Heart left ventricle (tissue), 16 donors: ENCODE data around the gene NEDD4L. TPM values are rescaled to one million over a fixed set of nuclear protein-coding genes. Genes with fewer than 3 reads are reported as not detected.

Experiments used
- ATAC-seq, 4 donors: fragments of 200-7000 bp; cut with Tn5 transposase; one replicate each; pipeline ENCODE4 v1.9.1; 2020 to 2022; ENCODE audit warnings: moderate library complexity in 4 of 4, mild to moderate bottlenecking in 3 of 4, moderate number of reproducible peaks in 1 of 4
- DNase-seq, 5 donors: peaks; one replicate each; pipeline ENCODE4 v3.0.0-alpha.2; 2020
- H3K27ac ChIP-seq, 12 donors: fragments of 200-600 bp; sonication (generic) in 4 of 12; one replicate each; pipeline versions ENCODE4 v1.5.0 to v1.8.0; 2016 to 2022; ENCODE audit warnings: mild to moderate bottlenecking in 2 of 12
- H3K27me3 ChIP-seq, 9 donors: fragments of 200-600 bp; sonication (generic) in 2 of 9; one replicate each; pipeline versions ENCODE4 v1.5.1 to v1.8.0; 2016 to 2022; ENCODE audit warnings: mild to moderate bottlenecking in 3 of 9
- H3K36me3 ChIP-seq, 9 donors: fragments of 200-600 bp; sonication (generic) in 2 of 9; one replicate each; pipeline versions ENCODE4 v1.5.0 to v1.8.0; 2018 to 2022; ENCODE audit warnings: mild to moderate bottlenecking in 2 of 9
- H3K4me1 ChIP-seq, 12 donors: fragments of 200-600 bp; sonication (generic) in 4 of 12; one replicate each; pipeline versions ENCODE4 v1.5.0 to v1.8.0; 2016 to 2022; ENCODE audit warnings: mild to moderate bottlenecking in 3 of 12
- H3K4me3 ChIP-seq, 12 donors: fragments of 200-600 bp; sonication (generic) in 4 of 12; one replicate each; pipeline versions ENCODE4 v1.5.0 to v1.8.0; 2017 to 2022; ENCODE audit warnings: mild to moderate bottlenecking in 9 of 12, moderate library complexity in 4 of 12
- H3K9me3 ChIP-seq, 12 donors: fragments of 200-600 bp; sonication (generic) in 4 of 12; one replicate each; pipeline versions ENCODE4 v1.5.0 to v1.8.0; 2016 to 2022; ENCODE audit warnings: mild to moderate bottlenecking in 1 of 12
- CTCF ChIP-seq, 12 donors: fragments of 200-600 bp; sonication (generic) in 4 of 12; IDR thresholded peaks; one replicate each; pipeline versions ENCODE4 v1.5.0 to v1.8.0; 2018 to 2022; ENCODE audit warnings: antibody characterized with exemption in 12 of 12, mild to moderate bottlenecking in 5 of 12
- POLR2A ChIP-seq, 2 donors: fragments of 450-650 bp; IDR thresholded peaks; one replicate each; pipeline ENCODE4 v1.6.1; 2017; ENCODE audit warnings: antibody characterized with exemption in 2 of 2, mild to moderate bottlenecking in 2 of 2, moderate library complexity in 2 of 2
- WGBS, 4 donors: extraction: QIAGEN DNeasy Blood & Tissue Kit in 2 of 4; methylation state at CpG; one replicate each; pipeline versions ENCODE4 v1.1.5 to v1.1.7; 2013 to 2018; 5-methylcytosine and 5-hydroxymethylcytosine counted together
- intact Hi-C, 10 donors: fragments of 100-400 bp; cut with DNase I; formaldehyde crosslinking; loops; one replicate each; pipeline versions ENCODE4 v1.11.1 to v1.14.2; 2022
- polyA plus RNA-seq, 2 donors: library from polyadenylated mRNA; stranded (reverse); fragments of 200-250 nt; gene quantifications; one replicate each; pipeline ENCODE4 v1.2.3, GENCODE V29; 2013
- total RNA-seq, 9 donors: library from RNA; depleted of rRNA in 2 of 9; stranded (reverse); fragments of >200 nt in 2 of 9; fragmentation: NEBNext Ultra II Directional in 3 of 9; extraction: Animal tissue kit (Norgen Biotek cat#: 25700) in 3 of 9; gene quantifications; one replicate each; pipeline versions ENCODE4 v1.1.0 to v1.2.4, GENCODE V29; 2016 to 2023
- donor health status: ischemic (EF 13 %, LVEDD 7.1; RV severe dilation, severe dysfunction).
- donor health status: healthy with polysubstance abuse.
- donor health status: DM: no; HTN: yes; CAD: no.
- donor health status: DM: no; HTN: no; CAD: no.
- donor health status: ischemic (EF 25% LVEDD 6.9; RV normal size, moderate dysfunction).
- donor health status: ischemic (EF 25% LVEDD 5.7; RV mildly dilated, moderate dysfunction).
- donor health status: healthy.
- donor health status: DM: yes; HTN: yes; CAD: no.
- donor health status: ischemic (EF 35%, LVEDD 5.7; RV mildly dilated, moderate dysfunction).
- donor health status: nonischemic (EF 11% LVEDD 7.7; RV severe dilation, severe dysfunction).
- donor health status: DM: yes; HTN: yes; CAD: no.
- donor health status: PGD.
- donor health status: ischemic (EF 29% LVEDD 5.4; RV normal size, mild dysfunction).
- donor health status: nonischemic (EF 23%, LVEDD 6.1; RV moderate dilation, normal function).

NEDD4L gene
- total and polyA plus RNA-seq, 11 donors = 14.7 to 64.1 (median 51.7) TPM

GRCh38 chr18:58225101-58225500 is 181.1 kb downstream of the NEDD4L start:
- peaks cover 0 to 33% (median 20%) of the 10 kb centered on the region in 12 donors for H3K4me1 ChIP-seq
- no peaks in the 10 kb centered on the region for H3K27me3 ChIP-seq
- peak overlapping the region in 1 of 12 donors; percentile 73 for H3K27ac ChIP-seq
- ATAC-seq = no peak
- no peaks in the 10 kb centered on the region for H3K9me3 ChIP-seq
- intact Hi-C loops = no loop called here
- TF ChIP-seq CTCF (IDR thresholded peaks at IDR 0.05) (no peak), POLR2A (IDR thresholded peaks at IDR 0.05) (no peak)
- H3K4me3 ChIP-seq = no peak overlapping the region
- DNase-seq = no peak
- 89 to 95% (median 94%) methylated on average over 6 of the region's 6 CpGs for WGBS, 4 donors
- no peaks in the 10 kb centered on the region for H3K36me3 ChIP-seq

- H3K9me3 ChIP-seq = no peaks in the 10 kb centered on the region
- no peaks in the 10 kb centered on the region for H3K27me3 ChIP-seq
- H3K4me3 ChIP-seq = no peak overlapping the region
- no peak overlapping the region for H3K27ac ChIP-seq
- intact Hi-C loops = no loop called here
- ATAC-seq (no peak), DNase-seq (no peak)
- WGBS, 4 donors = 78 to 91% (median 88%) methylated on average over 3 of the region's 3 CpGs
- TF ChIP-seq CTCF (IDR thresholded peaks at IDR 0.05) (no peak), POLR2A (IDR thresholded peaks at IDR 0.05) (no peak)
- H3K36me3 ChIP-seq = no peaks in the 10 kb centered on the region
- peaks cover 0 to 33% (median 20%) of the 10 kb centered on the region in 12 donors for H3K4me1 ChIP-seq
Observed at GRCh38 chr18:58226429-58226828, 182.4 kb downstream of the NEDD4L start.

- Histone ChIP-seq H3K27ac (peak overlapping the region in 1 of 12 donors; percentile 37), H3K36me3 (no peaks in the 10 kb centered on the region), H3K27me3 (no peaks in the 10 kb centered on the region), H3K4me3 (no peak overlapping the region), H3K9me3 (no peaks in the 10 kb centered on the region), H3K4me1 (peaks cover 0 to 32% (median 16%) of the 10 kb centered on the region in 12 donors)
- 93 to 94% (median 94%) methylated on average over 9 of the region's 9 CpGs for WGBS, 4 donors
- TF ChIP-seq POLR2A (IDR thresholded peaks at IDR 0.05) (no peak), CTCF (IDR thresholded peaks at IDR 0.05) (no peak)
- no peak for ATAC-seq
- DNase-seq = no peak
- intact Hi-C loops = no loop called here
Observed at GRCh38 chr18:58227361-58227930, 183.4 kb downstream of the NEDD4L start.

- intact Hi-C loops = no loop called here
- peak in 3 of 4 donors; percentile 16 to 54 (median 27) for ATAC-seq
- peaks cover 0 to 24% (median 14%) of the 10 kb centered on the region in 12 donors for H3K4me1 ChIP-seq
- no peaks in the 10 kb centered on the region for H3K36me3 ChIP-seq
- H3K27ac ChIP-seq = peak overlapping the region in 1 of 12 donors; percentile 37
- WGBS, 4 donors = 65 to 78% (median 68%) methylated on average over 6 of the region's 6 CpGs
- no peak for DNase-seq
- H3K27me3 ChIP-seq = no peaks in the 10 kb centered on the region
- TF ChIP-seq CTCF (IDR thresholded peaks at IDR 0.05) = no peak
- TF ChIP-seq POLR2A (IDR thresholded peaks at IDR 0.05) = no peak
- H3K9me3 ChIP-seq = peaks cover 0 to 3% (median 0%) of the 10 kb centered on the region in 12 donors
- no peak overlapping the region for H3K4me3 ChIP-seq
Observed at GRCh38 chr18:58228176-58228575, 184.2 kb downstream of the NEDD4L start.
